Neural cell (in vitro differentiated cells): ENCODE data around the gene CISD3. TPM values are rescaled to one million over a fixed set of nuclear protein-coding genes. Genes with fewer than 3 reads are reported as not detected.

Source experiments
- H2AFZ ChIP-seq: fragments of 200-600, 300-800 bp; sonication (generic), shearing (Covaris generic); 2 replicates; pipeline ENCODE4 v1.6.0; 2014; ENCODE audit warnings: low read depth, mild to moderate bottlenecking, antibody characterized with exemption, low read length, moderate library complexity
- H3F3A ChIP-seq: fragments of 200-600 bp; shearing (Covaris generic); 2 replicates; pipeline ENCODE4 v1.6.1; 2016; ENCODE audit warnings: mild to moderate bottlenecking, moderate library complexity, mixed read lengths, antibody characterized with exemption, low read length; ENCODE audit not compliant: insufficient read depth, poor library complexity, severe bottlenecking
- H3K27ac ChIP-seq: fragments of 200-600, 300-800 bp; sonication (generic), shearing (Covaris generic); 2 replicates; pipeline ENCODE4 v1.5.1; 2014; ENCODE audit warnings: mild to moderate bottlenecking, low read length, moderate library complexity
- H3K27me3 ChIP-seq: fragments of 300-800, 200-600 bp; sonication (generic), shearing (Covaris generic); 2 replicates; pipeline ENCODE4 v1.6.0; 2014; ENCODE audit warnings: mild to moderate bottlenecking, low read depth, low read length, moderate library complexity; ENCODE audit not compliant: insufficient read depth
- H3K36me3 ChIP-seq: fragments of 300-800, 200-600 bp; sonication (generic), shearing (Covaris generic); 2 replicates; pipeline ENCODE4 v1.5.1; 2014; ENCODE audit warnings: mild to moderate bottlenecking, antibody characterized with exemption, low read length, moderate library complexity; ENCODE audit not compliant: insufficient read depth
- H3K4me2 ChIP-seq: fragments of 300-800, 200-600 bp; sonication (generic), shearing (Covaris generic); 2 replicates; pipeline ENCODE4 v1.6.0; 2014; ENCODE audit warnings: mild to moderate bottlenecking, low read length
- H3K4me3 ChIP-seq: fragments of 300-800, 200-600 bp; sonication (generic), shearing (Covaris generic); 2 replicates; pipeline ENCODE4 v1.5.1; 2014; ENCODE audit warnings: mild to moderate bottlenecking, low read length, moderate library complexity
- H3K79me2 ChIP-seq: fragments of 200-600 bp; shearing (Covaris generic); replicated peaks from 2 replicates; pipeline ENCODE4 v1.6.0; 2014; ENCODE audit warnings: mild to moderate bottlenecking, low read length, moderate library complexity; ENCODE audit not compliant: insufficient read depth
- H3K9ac ChIP-seq: fragments of 300-800, 200-600 bp; sonication (generic), shearing (Covaris generic); 2 replicates; pipeline ENCODE4 v1.6.1; 2016; ENCODE audit warnings: mild to moderate bottlenecking, low read length, mixed read lengths
- H3K9me2 ChIP-seq: fragments of 200-600 bp; shearing (Covaris generic); 2 replicates; pipeline ENCODE4 v1.6.1; 2016; ENCODE audit warnings: mild to moderate bottlenecking, low read length, mixed read lengths; ENCODE audit not compliant: insufficient read depth
- H3K9me3 ChIP-seq: fragments of 200-600, 300-800 bp; sonication (generic), shearing (Covaris generic); 2 replicates; pipeline ENCODE4 v1.6.1; 2016; ENCODE audit warnings: mild to moderate bottlenecking, mixed run types, low read length, moderate library complexity, mixed read lengths
- H4K20me1 ChIP-seq: fragments of 200-600 bp; shearing (Covaris generic); 2 replicates; pipeline ENCODE4 v1.6.1; 2016; ENCODE audit warnings: mild to moderate bottlenecking, mixed run types; ENCODE audit not compliant: insufficient read depth
- EZH2 ChIP-seq: fragments of 200-600, 300-800 bp; shearing (Covaris generic), sonication (generic); IDR thresholded peaks from 2 replicates; pipeline ENCODE4 v1.6.1; 2014; ENCODE audit warnings: antibody characterized with exemption, low read length, borderline replicate concordance, mild to moderate bottlenecking; ENCODE audit not compliant: insufficient read depth, poor library complexity, severe bottlenecking
- MXI1 ChIP-seq: fragments of 450-650 bp; conservative IDR thresholded peaks from 2 replicates; pipeline ENCODE4 v1.6.1; 2014; ENCODE audit warnings: antibody characterized with exemption, mild to moderate bottlenecking; ENCODE audit not compliant: poor library complexity, severe bottlenecking
- POLR2AphosphoS5 ChIP-seq: IDR thresholded peaks from 2 replicates; pipeline ENCODE4 v1.6.1; 2012
- RAD21 ChIP-seq: fragments of 450-650 bp; conservative IDR thresholded peaks from 2 replicates; pipeline ENCODE4 v1.6.1; 2014; ENCODE audit warnings: antibody characterized with exemption, mild to moderate bottlenecking, moderate library complexity
- polyA plus RNA-seq: library from polyadenylated mRNA; depleted of rRNA; stranded (reverse); fragments of >200 nt; gene quantifications from 2 replicates; pipeline ENCODE4 v1.2.3, GENCODE V29; 2014
- TF ChIP-seq, protein P1 (sequence below): IDR thresholded peaks from 2 replicates; pipeline ENCODE4 v1.6.1; 2012; ENCODE audit warnings: borderline replicate concordance

Gene CISD3
- polyA plus RNA-seq, 1 donor from 2014 or later = 1.2 TPM

GRCh38 chr17:38705523-38705802 is 24.7 kb upstream of the CISD3 start:
- H3K4me3 ChIP-seq = peak overlapping the region; percentile 91

GRCh38 chr17:38705803-38706504 is 24.2 kb upstream of the CISD3 start:
- H3K4me3 ChIP-seq = peak overlapping the region; percentile 91
- no peaks in the 10 kb centered on the region for H3K9me3 ChIP-seq
- H4K20me1 ChIP-seq = no peaks in the 10 kb centered on the region
- H3K9ac ChIP-seq = peak overlapping the region; percentile 67
- H3K9me2 ChIP-seq = no peaks in the 10 kb centered on the region
- H3K79me2 ChIP-seq = peaks cover 19% of the 10 kb centered on the region
- peaks cover 21% of the 10 kb centered on the region for H3K27me3 ChIP-seq
- H3K27ac ChIP-seq = no peak overlapping the region
- H3K36me3 ChIP-seq = no peaks in the 10 kb centered on the region
- H2AFZ ChIP-seq = no peak overlapping the region
- TF ChIP-seq RAD21 = no peak
- peak; percentile 88 for TF ChIP-seq MXI1
- no peaks in the 10 kb centered on the region for H3F3A ChIP-seq
- peak overlapping the region; percentile 92 for H3K4me2 ChIP-seq

More at GRCh38 chr17:38705523-38705802, 24.7 kb upstream of the CISD3 start:
- no peak overlapping the region for H3K4me2 ChIP-seq
- H3K9me3 ChIP-seq = no peaks in the 10 kb centered on the region
- no peak overlapping the region for H2AFZ ChIP-seq
- peaks cover 21% of the 10 kb centered on the region for H3K27me3 ChIP-seq
- no peaks in the 10 kb centered on the region for H3F3A ChIP-seq
- H3K27ac ChIP-seq = no peak overlapping the region
- H3K9me2 ChIP-seq = no peaks in the 10 kb centered on the region
- H3K9ac ChIP-seq = peak overlapping the region; percentile 67
- TF ChIP-seq POLR2AphosphoS5 (no peak), EZH2 (no peak)
- TF ChIP-seq, protein P1, sequence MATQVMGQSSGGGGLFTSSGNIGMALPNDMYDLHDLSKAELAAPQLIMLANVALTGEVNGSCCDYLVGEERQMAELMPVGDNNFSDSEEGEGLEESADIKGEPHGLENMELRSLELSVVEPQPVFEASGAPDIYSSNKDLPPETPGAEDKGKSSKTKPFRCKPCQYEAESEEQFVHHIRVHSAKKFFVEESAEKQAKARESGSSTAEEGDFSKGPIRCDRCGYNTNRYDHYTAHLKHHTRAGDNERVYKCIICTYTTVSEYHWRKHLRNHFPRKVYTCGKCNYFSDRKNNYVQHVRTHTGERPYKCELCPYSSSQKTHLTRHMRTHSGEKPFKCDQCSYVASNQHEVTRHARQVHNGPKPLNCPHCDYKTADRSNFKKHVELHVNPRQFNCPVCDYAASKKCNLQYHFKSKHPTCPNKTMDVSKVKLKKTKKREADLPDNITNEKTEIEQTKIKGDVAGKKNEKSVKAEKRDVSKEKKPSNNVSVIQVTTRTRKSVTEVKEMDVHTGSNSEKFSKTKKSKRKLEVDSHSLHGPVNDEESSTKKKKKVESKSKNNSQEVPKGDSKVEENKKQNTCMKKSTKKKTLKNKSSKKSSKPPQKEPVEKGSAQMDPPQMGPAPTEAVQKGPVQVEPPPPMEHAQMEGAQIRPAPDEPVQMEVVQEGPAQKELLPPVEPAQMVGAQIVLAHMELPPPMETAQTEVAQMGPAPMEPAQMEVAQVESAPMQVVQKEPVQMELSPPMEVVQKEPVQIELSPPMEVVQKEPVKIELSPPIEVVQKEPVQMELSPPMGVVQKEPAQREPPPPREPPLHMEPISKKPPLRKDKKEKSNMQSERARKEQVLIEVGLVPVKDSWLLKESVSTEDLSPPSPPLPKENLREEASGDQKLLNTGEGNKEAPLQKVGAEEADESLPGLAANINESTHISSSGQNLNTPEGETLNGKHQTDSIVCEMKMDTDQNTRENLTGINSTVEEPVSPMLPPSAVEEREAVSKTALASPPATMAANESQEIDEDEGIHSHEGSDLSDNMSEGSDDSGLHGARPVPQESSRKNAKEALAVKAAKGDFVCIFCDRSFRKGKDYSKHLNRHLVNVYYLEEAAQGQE = no peak
- H3K36me3 ChIP-seq = no peaks in the 10 kb centered on the region
- H4K20me1 ChIP-seq = no peaks in the 10 kb centered on the region
- H3K79me2 ChIP-seq = peaks cover 19% of the 10 kb centered on the region

DNA sequence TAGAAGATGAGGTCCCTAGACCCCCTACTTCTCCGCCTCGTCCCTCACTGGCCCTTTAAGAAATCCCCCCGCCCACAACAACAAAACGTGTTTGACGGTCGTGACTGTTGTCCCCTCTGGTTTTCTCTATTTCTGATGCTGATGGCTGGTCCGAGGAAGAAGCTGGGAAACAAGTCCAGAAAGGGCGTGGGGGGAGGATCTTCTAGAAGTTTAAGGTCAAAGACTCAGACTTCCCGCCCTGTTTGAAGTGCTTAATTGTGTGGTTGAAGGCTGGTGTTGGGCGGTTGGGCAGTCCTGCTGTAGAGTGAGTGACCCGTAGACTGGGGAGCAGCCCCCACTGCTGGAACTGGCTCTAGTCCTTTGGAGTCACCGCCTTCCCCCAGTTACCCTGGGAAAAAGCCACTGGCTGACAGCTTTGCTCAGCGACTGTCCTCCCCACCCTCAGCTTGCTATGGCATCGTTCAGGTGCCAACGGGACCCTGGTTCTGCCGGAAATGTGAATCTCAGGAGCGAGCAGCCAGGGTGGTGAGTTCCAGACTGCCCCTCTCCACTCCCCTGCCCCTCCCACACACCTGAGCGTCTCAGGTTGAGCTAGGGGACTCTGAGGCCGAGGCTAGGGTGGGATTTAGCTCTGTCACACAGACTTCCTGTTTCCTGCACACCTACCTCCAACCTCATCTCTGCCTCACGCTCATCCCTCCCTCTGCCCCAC is 23.5 kb upstream of the CISD3 start:
- no peaks in the 10 kb centered on the region for H4K20me1 ChIP-seq
- no peak overlapping the region for H3K27ac ChIP-seq
- peaks cover 19% of the 10 kb centered on the region for H3K79me2 ChIP-seq
- H3K9me2 ChIP-seq = no peaks in the 10 kb centered on the region
- H3K27me3 ChIP-seq = peaks cover 21% of the 10 kb centered on the region
- H3K4me3 ChIP-seq = peak overlapping the region; percentile 91
- peak overlapping the region; percentile 92 for H3K4me2 ChIP-seq
- H2AFZ ChIP-seq = no peak overlapping the region
- peak overlapping the region; percentile 67 for H3K9ac ChIP-seq
- no peaks in the 10 kb centered on the region for H3K9me3 ChIP-seq
- no peaks in the 10 kb centered on the region for H3F3A ChIP-seq
- no peaks in the 10 kb centered on the region for H3K36me3 ChIP-seq
- no peak for TF ChIP-seq POLR2AphosphoS5
- TF ChIP-seq MXI1 = peak; percentile 5
